Common myeloid progenitor, CD34-positive (primary cell): ENCODE measurements around the gene ANKRD6.

ENCODE experiments used
- CTCF ChIA-PET: fragments of 350-600 bp; sonication (Branson Sonifier 250); formaldehyde crosslinking; loops from one replicate; lab custom pipeline; 2021; ENCODE audit warnings: antibody characterized with exemption; lab: Charles Lee
- POLR2A ChIA-PET: fragments of 350-600 bp; sonication (Branson Sonifier 250); formaldehyde crosslinking; loops from one replicate; lab custom pipeline; 2021; ENCODE audit warnings: antibody characterized with exemption; lab: Charles Lee
- DNase-seq, 3 donors: peaks; one replicate each; pipeline versions ENCODE4 v3.0.0 to v3.0.0-alpha.2; 2013
- H3K27ac ChIP-seq, 2 experiments: 1 replicate in 1 of 2; 2 replicates in 1 of 2; pipeline ENCODE4 v1.7.0; 2013; ENCODE audit warnings: inconsistent platforms in 2 of 2, low read length in 2 of 2, mild to moderate bottlenecking in 2 of 2, low read depth in 1 of 2, moderate library complexity in 1 of 2; ENCODE audit not compliant: severe bottlenecking in 2 of 2, insufficient read depth in 1 of 2, poor library complexity in 1 of 2
- H3K27me3 ChIP-seq, 5 experiments: replicated peaks in 2 of 5; 1 replicate in 3 of 5; 2 replicates in 2 of 5; pipeline versions ENCODE4 v1.6.1 to v1.7.0; 2013; ENCODE audit warnings: low read length in 4 of 5, mild to moderate bottlenecking in 2 of 5, moderate library complexity in 2 of 5, inconsistent platforms in 1 of 5; ENCODE audit not compliant: insufficient read depth in 5 of 5, control insufficient read depth in 4 of 5
- H3K36me3 ChIP-seq, 4 experiments: 1 replicate in 2 of 4; 2 replicates in 2 of 4; pipeline versions ENCODE4 v1.6.1 to v1.7.0; 2013; ENCODE audit warnings: low read length in 3 of 4, control low read depth in 1 of 4, mild to moderate bottlenecking in 1 of 4; ENCODE audit not compliant: control insufficient read depth in 4 of 4, insufficient read depth in 4 of 4
- H3K4me1 ChIP-seq, 4 experiments: 1 replicate in 3 of 4; 2 replicates in 1 of 4; pipeline versions ENCODE4 v1.6.1 to v1.7.1; 2013; ENCODE audit warnings: low read length in 3 of 4, mild to moderate bottlenecking in 3 of 4, control low read depth in 1 of 4, inconsistent platforms in 1 of 4, moderate library complexity in 1 of 4; ENCODE audit not compliant: control insufficient read depth in 4 of 4, insufficient read depth in 4 of 4; ENCODE audit errors: control extremely low read depth in 1 of 4
- H3K4me3 ChIP-seq, 7 experiments: 1 replicate in 4 of 7; 2 replicates in 3 of 7; pipeline versions ENCODE4 v1.5.1 to v1.7.0; 2013; ENCODE audit warnings: mild to moderate bottlenecking in 7 of 7, low read length in 6 of 7, moderate library complexity in 6 of 7, inconsistent platforms in 2 of 7, low read depth in 2 of 7, control low read depth in 1 of 7; ENCODE audit not compliant: insufficient read depth in 4 of 7, control insufficient read depth in 1 of 7; ENCODE audit errors: extremely low read depth in 1 of 7
- H3K9me3 ChIP-seq, 5 experiments: 1 replicate in 4 of 5; 2 replicates in 1 of 5; pipeline versions ENCODE4 v1.6.1 to v1.7.1; 2013; ENCODE audit warnings: low read length in 4 of 5, mild to moderate bottlenecking in 2 of 5, inconsistent platforms in 1 of 5, low read depth in 1 of 5, moderate library complexity in 1 of 5; ENCODE audit not compliant: control insufficient read depth in 4 of 5, insufficient read depth in 2 of 5; ENCODE audit errors: control extremely low read depth in 1 of 5
- WGBS: methylation state at CpG from one replicate; pipeline ENCODE4 v1.1.5; 2013; ENCODE audit not compliant: insufficient coverage; 5-methylcytosine and 5-hydroxymethylcytosine counted together

The ANKRD6 gene

DNA sequence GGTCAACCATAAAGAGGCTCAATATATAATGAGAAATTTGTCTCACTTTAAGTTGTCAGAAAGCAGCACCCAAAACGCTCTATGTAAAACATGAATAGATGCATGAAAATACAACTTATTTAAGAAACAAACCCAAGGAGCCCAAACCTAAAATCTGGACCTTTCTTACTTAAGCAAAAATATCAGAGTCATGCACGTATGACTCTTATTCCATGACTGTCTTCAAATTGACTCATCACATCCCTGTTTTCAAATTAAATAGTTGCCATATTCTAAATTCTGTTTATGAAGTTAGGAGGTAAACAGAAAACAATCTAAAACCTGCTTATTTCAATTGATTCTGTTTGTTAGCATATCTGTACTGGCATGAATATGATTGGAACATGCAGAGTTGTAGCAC, 42.1 kb downstream of the ANKRD6 start:
- Histone ChIP-seq H3K4me1 (peaks cover 4 to 21% (median 9%) of the 10 kb centered on the region in 4 experiments), H3K27me3 (no peaks in the 10 kb centered on the region), H3K36me3 (no peaks in the 10 kb centered on the region), H3K27ac (no peak overlapping the region), H3K9me3 (no peaks in the 10 kb centered on the region), H3K4me3 (no peak overlapping the region)
- POLR2A ChIA-PET, result interaction anchor here (0.5 kb wide), 1 partner anchor 27 kb away, joined by 3 read pairs; no protein-coding TSS in a partner anchor
- DNase-seq, result peak in 2 of 3 donors; percentile 28 to 43
- WGBS, result no CpG with 5 or more reads among the region's 2 CpGs
- CTCF ChIA-PET, result interaction anchor here (1.9 kb wide), 1 partner anchor 14 kb away, joined by 7 read pairs; no protein-coding TSS in a partner anchor

GRCh38 chr6:89475634-89476033, 42.7 kb downstream of the ANKRD6 start:
- CTCF ChIA-PET, result interaction anchor here (1.9 kb wide), 1 partner anchor 13 kb away, joined by 7 read pairs; no protein-coding TSS in a partner anchor
- Histone ChIP-seq H3K4me3 (peak overlapping the region in 1 of 7 experiments; percentile 30), H3K4me1 (peaks cover 4 to 22% (median 9%) of the 10 kb centered on the region in 4 experiments), H3K27me3 (no peaks in the 10 kb centered on the region), H3K27ac (no peak overlapping the region), H3K9me3 (no peaks in the 10 kb centered on the region), H3K36me3 (no peaks in the 10 kb centered on the region)
- POLR2A ChIA-PET, result no interaction called here
- peak; percentile 30 to 78 (median 67) for DNase-seq

DNA sequence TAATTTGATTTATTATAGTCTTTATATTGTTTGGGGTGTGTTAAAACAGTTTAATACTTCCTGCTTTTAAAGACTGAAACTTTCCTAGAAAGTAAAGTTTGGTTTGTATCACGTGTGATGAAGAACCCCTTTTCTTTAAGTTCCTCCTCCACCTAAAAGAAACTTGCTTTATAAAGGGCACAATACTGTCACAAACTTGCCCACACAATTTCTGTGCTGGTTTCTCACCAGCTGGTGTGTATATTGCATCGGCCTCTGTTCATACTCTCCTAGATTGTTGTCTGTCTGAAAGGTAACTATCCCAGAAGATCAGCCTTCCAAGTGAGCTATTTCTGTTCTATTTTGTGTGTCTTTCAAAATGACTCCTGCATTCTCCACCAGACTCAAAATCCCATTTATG, 46.9 kb downstream of the ANKRD6 start:
- POLR2A ChIA-PET, result no interaction called here
- WGBS, result no CpG with 5 or more reads among the region's 2 CpGs

DNA sequence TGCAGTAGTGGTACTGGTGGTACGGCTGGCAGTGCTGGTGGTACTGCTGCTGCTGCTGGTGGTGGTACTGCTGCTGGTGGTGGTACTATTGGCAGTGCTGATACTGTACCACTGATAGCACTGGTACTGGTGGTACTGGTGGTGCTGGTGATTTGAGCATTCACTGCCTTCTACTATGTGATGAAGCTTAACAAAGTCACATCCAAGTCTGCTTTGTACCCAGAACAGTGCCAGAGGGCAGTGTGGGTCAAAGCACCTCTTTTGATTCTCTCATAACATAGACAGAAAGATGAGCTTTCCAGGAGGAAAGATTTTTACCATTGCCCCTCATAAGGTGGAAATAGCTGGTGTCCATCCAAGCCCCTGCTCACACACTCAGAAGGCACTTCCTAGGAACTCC, 48.7 kb downstream of the ANKRD6 start:
- Histone ChIP-seq H3K4me3 (no peak overlapping the region), H3K36me3 (no peaks in the 10 kb centered on the region), H3K9me3 (no peaks in the 10 kb centered on the region), H3K27me3 (no peaks in the 10 kb centered on the region), H3K27ac (no peak overlapping the region), H3K4me1 (peaks cover 0 to 6% (median 0%) of the 10 kb centered on the region in 4 experiments)
- POLR2A ChIA-PET, result no interaction called here
- no CpG with 5 or more reads among the region's 1 CpG for WGBS
- CTCF ChIA-PET, result interaction anchor here (0.8 to 1.4 kb wide), 3 partner anchors 13 to 49 kb away, joined by 3 to 5 read pairs (median 5); no protein-coding TSS in a partner anchor
- no peak for DNase-seq

More for the DNA sequence above, 46.9 kb downstream of the ANKRD6 start:
- CTCF ChIA-PET, result no interaction called here
- peak in 1 of 3 donors; percentile 12 for DNase-seq
- Histone ChIP-seq H3K9me3 (no peaks in the 10 kb centered on the region), H3K27ac (no peak overlapping the region), H3K4me3 (no peak overlapping the region), H3K27me3 (no peaks in the 10 kb centered on the region), H3K4me1 (peaks cover under 1 to 20% (median 6%) of the 10 kb centered on the region in 4 experiments), H3K36me3 (no peaks in the 10 kb centered on the region)

DNA sequence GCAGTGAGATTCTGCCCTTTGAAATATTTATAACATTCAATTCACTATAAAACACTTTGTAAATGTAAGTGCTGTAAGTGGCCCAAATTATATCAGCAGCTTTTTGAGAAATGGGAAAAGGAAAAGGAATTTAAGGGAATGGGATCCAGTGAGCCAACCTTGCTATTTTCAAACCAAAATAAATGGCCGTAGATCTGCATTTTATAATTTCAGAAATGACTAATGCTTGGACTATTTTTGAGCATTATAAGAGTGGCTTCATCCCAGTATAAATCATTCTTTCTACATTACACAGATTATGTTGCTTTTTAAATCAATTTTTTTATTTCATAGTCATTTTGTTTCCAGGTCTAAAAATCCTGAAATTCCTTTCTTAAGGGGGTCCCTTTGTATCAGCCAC, 49.2 kb downstream of the ANKRD6 start:
- peaks cover 0 to 6% (median 0%) of the 10 kb centered on the region in 4 experiments for H3K4me1 ChIP-seq
- no peaks in the 10 kb centered on the region for H3K9me3 ChIP-seq
- ChIA-PET CTCF (interaction anchor here (0.8 to 1.4 kb wide), 3 partner anchors 13 to 50 kb away, joined by 3 to 5 read pairs (median 5); no protein-coding TSS in a partner anchor), POLR2A (no interaction called here)
- no peak for DNase-seq
- no peaks in the 10 kb centered on the region for H3K36me3 ChIP-seq
- WGBS, result no CpG with 5 or more reads among the region's 1 CpG
- no peak overlapping the region for H3K27ac ChIP-seq
- H3K27me3 ChIP-seq, result no peaks in the 10 kb centered on the region
- no peak overlapping the region for H3K4me3 ChIP-seq

DNA sequence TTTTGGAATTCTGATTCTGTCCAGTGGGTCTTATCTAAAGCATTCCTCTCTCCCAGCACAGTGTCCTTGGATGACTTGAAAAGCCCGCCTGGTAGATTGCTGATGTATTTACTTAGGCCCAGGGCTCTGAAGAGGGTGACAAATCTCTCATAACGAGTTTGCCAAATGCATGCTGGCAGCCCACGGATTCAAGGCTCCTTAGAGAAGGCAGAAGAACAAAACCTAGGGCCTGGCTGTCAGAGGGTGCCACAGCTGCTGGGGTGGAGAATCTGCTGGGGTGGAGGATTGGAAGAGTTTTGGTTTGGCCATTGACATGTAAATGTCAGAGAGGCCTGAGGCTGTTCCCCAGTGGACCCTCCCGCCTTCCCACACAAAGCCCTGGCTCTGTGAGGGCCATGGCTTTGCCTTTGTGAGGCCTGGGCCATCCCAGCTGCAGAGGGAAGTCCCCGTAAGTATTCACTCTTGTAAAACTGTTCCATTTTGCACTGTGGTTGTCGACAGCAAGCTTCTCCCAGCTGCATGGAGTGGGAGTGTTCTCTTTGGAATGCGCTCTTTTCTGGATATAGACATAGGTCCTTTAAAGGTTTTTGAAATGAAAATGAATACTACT, 50.3 kb downstream of the ANKRD6 start:
- DNase-seq, result no peak
- WGBS, result 100% methylated on average over 6 of the region's 7 CpGs
- Histone ChIP-seq H3K9me3 (no peaks in the 10 kb centered on the region), H3K27ac (no peak overlapping the region), H3K36me3 (no peaks in the 10 kb centered on the region), H3K27me3 (no peaks in the 10 kb centered on the region), H3K4me3 (no peak overlapping the region), H3K4me1 (peaks cover 0 to 6% (median 0%) of the 10 kb centered on the region in 4 experiments)
- ChIA-PET POLR2A (no interaction called here), CTCF (no interaction called here)

DNA sequence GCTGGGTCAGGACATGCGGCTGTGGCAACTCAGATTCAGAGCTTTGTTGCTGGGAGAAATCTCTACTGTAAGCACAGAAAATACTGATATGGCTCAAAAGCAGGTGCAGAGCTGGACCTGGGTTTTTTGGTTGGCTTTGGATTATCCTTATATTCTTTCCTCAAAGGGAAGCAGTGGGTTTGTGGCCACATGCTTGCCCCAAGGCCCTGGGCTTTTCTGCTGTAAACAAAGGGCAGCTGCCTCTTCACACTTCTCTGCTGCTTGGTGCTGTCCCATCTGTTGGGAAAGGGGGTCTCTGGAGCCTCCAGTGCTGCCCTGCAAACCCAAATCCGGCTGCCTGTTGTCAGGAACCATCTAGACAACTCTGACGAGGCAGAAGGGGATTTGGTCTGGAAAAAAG, 52.4 kb downstream of the ANKRD6 start:
- ChIA-PET CTCF (interaction anchor here (1.0 kb wide), 1 partner anchor 53 kb away, joined by 3 read pairs; the partner anchor contains the start of gene ANKRD6), POLR2A (no interaction called here)
- peaks cover 0 to 9% (median 4%) of the 10 kb centered on the region in 4 experiments for H3K4me1 ChIP-seq
- no peaks in the 10 kb centered on the region for H3K36me3 ChIP-seq
- H3K27me3 ChIP-seq, result no peaks in the 10 kb centered on the region
- H3K27ac ChIP-seq, result no peak overlapping the region
- H3K9me3 ChIP-seq, result no peaks in the 10 kb centered on the region
- no peak for DNase-seq
- 100% methylated on average over 2 of the region's 3 CpGs for WGBS
- H3K4me3 ChIP-seq, result no peak overlapping the region
